GM18909 (cell line): ENCODE measurements around the gene ZNG1A.
"Not testable (repeated sequence)": the region's sequence is repeated elsewhere in the genome, so short reads cannot be mapped to it uniquely, and the experiment has no call there.

Experiments used
- ATAC-seq: cut with Tn5 transposase; IDR thresholded peaks from one replicate; pipeline ENCODE4 v1.9.1; 2021; ENCODE audit warnings: mild to moderate bottlenecking; ENCODE audit not compliant: unreplicated experiment, poor library complexity

The ZNG1A gene

GRCh38 chr9:199601-200000 is 20.7 kb upstream of the ZNG1A start:
- ATAC-seq: not testable (repeated sequence)

GRCh38 chr9:178140-178825 is 573 bp downstream of the ZNG1A start:
- not testable (repeated sequence) for ATAC-seq

- ATAC-seq: not testable (repeated sequence)
These were observed 9.1 kb downstream of the ZNG1A start for GRCh38 chr9:169757-170156.

- not testable (repeated sequence) for ATAC-seq
These were observed 19.0 kb downstream of the ZNG1A start for GRCh38 chr9:159871-160270.

- ATAC-seq: not testable (repeated sequence)
These were observed 27.7 kb downstream of the ZNG1A start for GRCh38 chr9:151173-151572.

- not testable (repeated sequence) for ATAC-seq
These were observed 39.0 kb downstream of the ZNG1A start for GRCh38 chr9:139880-140279.

GRCh38 chr9:117995-118467 is 60.8 kb downstream of the ZNG1A start, which contains the start of gene FOXD4:
Gene FOXD4 (minus strand): TSS chr9:118417. CDS start chr9:118119, 298 bp downstream.
- ATAC-seq: not testable (repeated sequence)

GRCh38 chr9:117144-117994 is 61.5 kb downstream of the ZNG1A start:
- not testable (repeated sequence) for ATAC-seq

GRCh38 chr9:116239-117077 is 62.4 kb downstream of the ZNG1A start:
- not testable (repeated sequence) for ATAC-seq

- ATAC-seq: not testable (repeated sequence)
These were observed 63.8 kb downstream of the ZNG1A start for GRCh38 chr9:115118-115451.

- ATAC-seq: peak; percentile 10
These were observed 64.4 kb downstream of the ZNG1A start for GRCh38 chr9:114267-115117.

- ATAC-seq: peak; percentile 68
These were observed 65.2 kb downstream of the ZNG1A start for GRCh38 chr9:113468-114266.

- ATAC-seq: not testable (repeated sequence)
These were observed 66.0 kb downstream of the ZNG1A start for GRCh38 chr9:112589-113467.

GRCh38 chr9:110672-111071 is 68.2 kb downstream of the ZNG1A start:
- ATAC-seq: not testable (repeated sequence)

- not testable (repeated sequence) for ATAC-seq
These were observed 69.3 kb downstream of the ZNG1A start for GRCh38 chr9:109540-109939.

GRCh38 chr9:108742-109495 is 69.9 kb downstream of the ZNG1A start:
- not testable (repeated sequence) for ATAC-seq

GRCh38 chr9:105991-106390 is 72.9 kb downstream of the ZNG1A start:
- not testable (repeated sequence) for ATAC-seq
